Heart left ventricle (tissue), 16 donors: ENCODE results near the gene KRT75. TPM values are rescaled to one million over a fixed set of nuclear protein-coding genes. Genes with fewer than 3 reads are reported as not detected.
A peak's percentile ranks its signal among the peaks of the same experiment; 100 is the strongest.

ENCODE experiments used
- ATAC-seq, 4 donors: fragments of 200-7000 bp; cut with Tn5 transposase; one replicate each; pipeline ENCODE4 v1.9.1; 2020 to 2022; ENCODE audit warnings: moderate library complexity in 4 of 4, mild to moderate bottlenecking in 3 of 4, moderate number of reproducible peaks in 1 of 4
- DNase-seq, 5 donors: peaks; one replicate each; pipeline ENCODE4 v3.0.0-alpha.2; 2020
- H3K27ac ChIP-seq, 12 donors: fragments of 200-600 bp; sonication (generic) in 4 of 12; one replicate each; pipeline versions ENCODE4 v1.5.0 to v1.8.0; 2016 to 2022; ENCODE audit warnings: mild to moderate bottlenecking in 2 of 12
- H3K27me3 ChIP-seq, 9 donors: fragments of 200-600 bp; sonication (generic) in 2 of 9; one replicate each; pipeline versions ENCODE4 v1.5.1 to v1.8.0; 2016 to 2022; ENCODE audit warnings: mild to moderate bottlenecking in 3 of 9
- H3K36me3 ChIP-seq, 9 donors: fragments of 200-600 bp; sonication (generic) in 2 of 9; one replicate each; pipeline versions ENCODE4 v1.5.0 to v1.8.0; 2018 to 2022; ENCODE audit warnings: mild to moderate bottlenecking in 2 of 9
- H3K4me1 ChIP-seq, 12 donors: fragments of 200-600 bp; sonication (generic) in 4 of 12; one replicate each; pipeline versions ENCODE4 v1.5.0 to v1.8.0; 2016 to 2022; ENCODE audit warnings: mild to moderate bottlenecking in 3 of 12
- H3K4me3 ChIP-seq, 12 donors: fragments of 200-600 bp; sonication (generic) in 4 of 12; one replicate each; pipeline versions ENCODE4 v1.5.0 to v1.8.0; 2017 to 2022; ENCODE audit warnings: mild to moderate bottlenecking in 9 of 12, moderate library complexity in 4 of 12
- H3K9me3 ChIP-seq, 12 donors: fragments of 200-600 bp; sonication (generic) in 4 of 12; one replicate each; pipeline versions ENCODE4 v1.5.0 to v1.8.0; 2016 to 2022; ENCODE audit warnings: mild to moderate bottlenecking in 1 of 12
- POLR2A ChIP-seq, 2 donors: fragments of 450-650 bp; IDR thresholded peaks; one replicate each; pipeline ENCODE4 v1.6.1; 2017; ENCODE audit warnings: antibody characterized with exemption in 2 of 2, mild to moderate bottlenecking in 2 of 2, moderate library complexity in 2 of 2
- WGBS, 4 donors: extraction: QIAGEN DNeasy Blood & Tissue Kit in 2 of 4; methylation state at CpG; one replicate each; pipeline versions ENCODE4 v1.1.5 to v1.1.7; 2013 to 2018; 5-methylcytosine and 5-hydroxymethylcytosine counted together
- intact Hi-C, 10 donors: fragments of 100-400 bp; cut with DNase I; formaldehyde crosslinking; loops; one replicate each; pipeline versions ENCODE4 v1.11.1 to v1.14.2; 2022
- polyA plus RNA-seq, 2 donors: library from polyadenylated mRNA; stranded (reverse); fragments of 200-250 nt; gene quantifications; one replicate each; pipeline ENCODE4 v1.2.3, GENCODE V29; 2013
- total RNA-seq, 9 donors: library from RNA; depleted of rRNA in 2 of 9; stranded (reverse); fragments of >200 nt in 2 of 9; fragmentation: NEBNext Ultra II Directional in 3 of 9; extraction: Animal tissue kit (Norgen Biotek cat#: 25700) in 3 of 9; gene quantifications; one replicate each; pipeline versions ENCODE4 v1.1.0 to v1.2.4, GENCODE V29; 2016 to 2023
- TF ChIP-seq, protein P1 (sequence below), 12 donors: fragments of 200-600 bp; sonication (generic) in 4 of 12; IDR thresholded peaks; one replicate each; pipeline versions ENCODE4 v1.5.0 to v1.8.0; 2018 to 2022; ENCODE audit warnings: antibody characterized with exemption in 12 of 12, mild to moderate bottlenecking in 5 of 12
- donor health status: ischemic (EF 13 %, LVEDD 7.1; RV severe dilation, severe dysfunction).
- donor health status: healthy with polysubstance abuse.
- donor health status: DM: no; HTN: yes; CAD: no.
- donor health status: DM: no; HTN: no; CAD: no.
- donor health status: ischemic (EF 25% LVEDD 6.9; RV normal size, moderate dysfunction).
- donor health status: ischemic (EF 25% LVEDD 5.7; RV mildly dilated, moderate dysfunction).
- donor health status: healthy.
- donor health status: DM: yes; HTN: yes; CAD: no.
- donor health status: ischemic (EF 35%, LVEDD 5.7; RV mildly dilated, moderate dysfunction).
- donor health status: nonischemic (EF 11% LVEDD 7.7; RV severe dilation, severe dysfunction).
- donor health status: DM: yes; HTN: yes; CAD: no.
- donor health status: PGD.
- donor health status: ischemic (EF 29% LVEDD 5.4; RV normal size, mild dysfunction).
- donor health status: nonischemic (EF 23%, LVEDD 6.1; RV moderate dilation, normal function).

The KRT75 gene
- total and polyA plus RNA-seq, 11 donors: not detected

DNA sequence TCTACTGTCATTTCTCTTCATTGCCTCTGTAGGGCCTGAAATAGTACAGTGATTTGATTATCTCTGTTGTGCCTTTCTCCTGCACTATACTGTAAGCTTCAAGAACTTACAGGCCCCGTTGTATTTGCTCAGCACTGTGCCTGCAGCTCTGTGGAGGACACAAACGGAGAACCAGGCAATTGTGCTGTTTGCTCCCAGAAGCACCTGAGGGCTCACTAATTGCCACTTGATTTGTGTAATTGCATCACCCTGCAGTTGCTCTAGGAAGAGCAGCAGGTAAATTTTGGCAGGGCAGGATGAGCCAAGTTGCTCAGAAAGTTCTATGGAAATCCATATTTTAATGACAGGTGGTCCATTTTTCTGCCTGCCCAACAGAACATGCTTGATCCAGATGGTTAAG lies 16.4 kb downstream of the KRT75 start:
- 73 to 79% (median 78%) methylated on average over 2 of the region's 2 CpGs for whole genome bisulfite sequencing, 4 donors

DNA sequence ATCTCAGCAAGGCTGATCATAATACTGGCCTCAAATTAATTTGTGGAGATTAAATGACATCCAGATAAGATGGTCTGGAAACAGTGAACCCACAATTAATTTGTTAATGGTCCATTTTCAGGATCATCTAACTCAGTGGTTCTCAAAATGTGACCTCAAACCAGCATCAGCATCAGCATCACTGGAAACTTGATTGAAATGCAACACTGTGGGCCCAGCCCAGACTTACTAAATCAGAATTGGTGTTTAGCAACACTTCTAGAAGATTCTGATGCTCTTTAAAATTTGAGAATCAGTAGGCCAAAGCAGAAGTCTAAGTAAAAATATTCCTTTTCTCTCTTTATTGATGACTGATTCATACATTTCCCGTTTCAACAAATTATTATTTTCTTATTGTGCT lies 17.4 kb downstream of the KRT75 start:
- Histone ChIP-seq H3K36me3 (no peaks in the 10 kb centered on the region), H3K27ac (peak overlapping the region in 10 of 12 donors; percentile 29 to 76 (median 58)), H3K4me1 (peaks cover 0 to 21% (median 0%) of the 10 kb centered on the region in 12 donors), H3K27me3 (peaks cover 0 to 5% (median 0%) of the 10 kb centered on the region in 9 donors), H3K9me3 (no peaks in the 10 kb centered on the region), H3K4me3 (no peak overlapping the region)
- DNase-seq: no peak
- 70 to 91% (median 77%) methylated on average over 1 of the region's 1 CpG for WGBS, 4 donors
- intact Hi-C loops: loop anchor here in 1 of 10 donors (10.0 kb wide), 1 partner anchor 78 kb away; the partner anchor contains the start of gene KRT6A
- ATAC-seq: peak in 2 of 4 donors; percentile 51 to 57
- TF ChIP-seq, protein P1, sequence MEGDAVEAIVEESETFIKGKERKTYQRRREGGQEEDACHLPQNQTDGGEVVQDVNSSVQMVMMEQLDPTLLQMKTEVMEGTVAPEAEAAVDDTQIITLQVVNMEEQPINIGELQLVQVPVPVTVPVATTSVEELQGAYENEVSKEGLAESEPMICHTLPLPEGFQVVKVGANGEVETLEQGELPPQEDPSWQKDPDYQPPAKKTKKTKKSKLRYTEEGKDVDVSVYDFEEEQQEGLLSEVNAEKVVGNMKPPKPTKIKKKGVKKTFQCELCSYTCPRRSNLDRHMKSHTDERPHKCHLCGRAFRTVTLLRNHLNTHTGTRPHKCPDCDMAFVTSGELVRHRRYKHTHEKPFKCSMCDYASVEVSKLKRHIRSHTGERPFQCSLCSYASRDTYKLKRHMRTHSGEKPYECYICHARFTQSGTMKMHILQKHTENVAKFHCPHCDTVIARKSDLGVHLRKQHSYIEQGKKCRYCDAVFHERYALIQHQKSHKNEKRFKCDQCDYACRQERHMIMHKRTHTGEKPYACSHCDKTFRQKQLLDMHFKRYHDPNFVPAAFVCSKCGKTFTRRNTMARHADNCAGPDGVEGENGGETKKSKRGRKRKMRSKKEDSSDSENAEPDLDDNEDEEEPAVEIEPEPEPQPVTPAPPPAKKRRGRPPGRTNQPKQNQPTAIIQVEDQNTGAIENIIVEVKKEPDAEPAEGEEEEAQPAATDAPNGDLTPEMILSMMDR (IDR thresholded peaks at IDR 0.05): no peak
- no peak for TF ChIP-seq POLR2A (IDR thresholded peaks at IDR 0.05)

More for the DNA sequence above, 16.4 kb downstream of the KRT75 start:
- H3K4me1 ChIP-seq: peaks cover 0 to 21% (median 0%) of the 10 kb centered on the region in 12 donors
- intact Hi-C loops: loop anchor here in 1 of 10 donors (10.0 kb wide), 1 partner anchor 77 kb away; the partner anchor contains the start of gene KRT6A
- no peak for DNase-seq
- no peaks in the 10 kb centered on the region for H3K36me3 ChIP-seq
- peak overlapping the region in 8 of 12 donors; percentile 13 to 76 (median 60) for H3K27ac ChIP-seq
- H3K4me3 ChIP-seq: no peak overlapping the region
- no peak for ATAC-seq
- H3K9me3 ChIP-seq: no peaks in the 10 kb centered on the region
- TF ChIP-seq, protein P1 (IDR thresholded peaks at IDR 0.05): no peak
- no peak for TF ChIP-seq POLR2A (IDR thresholded peaks at IDR 0.05)
- peaks cover 0 to 7% (median 0%) of the 10 kb centered on the region in 9 donors for H3K27me3 ChIP-seq

DNA sequence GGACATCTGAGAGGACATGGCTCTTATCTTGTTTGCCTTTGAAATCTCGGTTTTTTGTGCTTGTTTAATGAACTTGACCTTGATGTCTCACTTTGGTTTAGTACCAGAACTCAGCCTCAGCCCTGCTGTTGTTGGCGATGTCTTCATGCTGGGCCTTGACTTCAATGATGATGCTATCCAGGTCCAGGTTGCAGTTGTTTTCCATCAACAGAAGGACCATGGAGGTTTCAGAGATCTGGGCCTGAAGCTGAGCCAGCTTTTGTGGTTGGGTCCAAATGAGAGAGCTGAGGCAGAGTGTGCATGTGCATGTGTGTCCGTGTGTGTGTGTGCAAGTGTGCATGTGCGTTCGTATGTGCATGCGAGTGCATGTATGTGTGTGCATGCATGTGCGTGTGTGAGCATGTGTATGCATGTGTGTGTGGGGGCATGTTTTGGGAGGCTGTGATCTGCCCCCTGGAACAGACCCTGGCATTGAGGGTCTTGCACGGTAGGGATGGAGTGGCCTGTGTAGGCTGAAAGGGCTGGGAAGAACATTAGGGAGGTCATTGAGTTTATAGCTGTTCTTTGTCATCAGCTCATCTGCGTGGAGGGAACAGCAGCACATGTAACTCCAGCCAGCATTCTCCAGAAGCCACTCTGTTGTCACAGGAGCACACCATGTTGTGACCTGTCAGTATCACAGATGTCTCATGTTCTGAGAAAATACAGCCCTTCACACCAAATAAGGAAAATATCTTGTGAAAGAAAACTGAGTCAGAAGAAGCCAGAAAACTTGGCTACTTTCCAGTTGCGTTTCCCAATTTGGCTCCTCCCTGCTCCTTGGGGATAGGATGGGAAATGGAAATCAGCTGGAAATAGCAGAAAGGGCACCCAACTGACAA lies 18.1 kb downstream of the KRT75 start:
- peak; percentile 79 to 91 (median 86) for ATAC-seq
- Histone ChIP-seq H3K27ac (peak overlapping the region in 7 of 12 donors; percentile 11 to 76 (median 68)), H3K27me3 (no peaks in the 10 kb centered on the region), H3K4me1 (peaks cover 0 to 21% (median 0%) of the 10 kb centered on the region in 12 donors), H3K4me3 (no peak overlapping the region), H3K9me3 (no peaks in the 10 kb centered on the region), H3K36me3 (no peaks in the 10 kb centered on the region)
- peak in 4 of 5 donors; percentile 56 to 66 (median 57) for DNase-seq
- no peak for TF ChIP-seq POLR2A (IDR thresholded peaks at IDR 0.05)
- TF ChIP-seq, protein P1 (IDR thresholded peaks at IDR 0.05): no peak
- WGBS, 4 donors: 55 to 65% (median 63%) methylated on average over 10 of the region's 10 CpGs
- intact Hi-C loops: loop anchor here in 1 of 10 donors (10.0 kb wide), 1 partner anchor 79 kb away; the partner anchor contains the start of gene KRT6A

DNA sequence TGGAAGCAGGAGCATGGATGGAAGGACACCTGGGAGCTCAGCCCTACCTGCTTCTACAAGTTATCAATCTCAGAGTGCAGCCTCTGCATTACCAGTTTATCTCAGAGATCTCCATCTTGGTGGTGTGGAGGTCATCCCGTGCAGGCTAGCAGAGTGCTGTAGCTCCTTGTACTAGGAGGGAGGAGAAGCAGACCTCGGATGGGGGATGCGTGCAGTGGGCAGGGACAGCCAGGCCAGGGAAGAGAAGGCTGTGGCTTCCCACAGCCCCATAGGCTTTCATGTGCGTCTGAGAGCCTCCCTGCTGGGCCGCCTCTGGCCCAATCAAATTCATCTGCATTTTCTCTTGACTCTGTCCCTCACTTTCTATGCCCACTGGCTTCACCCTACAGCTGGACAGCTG lies 19.2 kb downstream of the KRT75 start:
- ATAC-seq (no peak), DNase-seq (no peak)
- Histone ChIP-seq H3K4me3 (no peak overlapping the region), H3K27me3 (no peaks in the 10 kb centered on the region), H3K9me3 (no peaks in the 10 kb centered on the region), H3K4me1 (peaks cover 0 to 21% (median 0%) of the 10 kb centered on the region in 12 donors), H3K36me3 (no peaks in the 10 kb centered on the region), H3K27ac (no peak overlapping the region)
- intact Hi-C loops: loop anchor here in 1 of 10 donors (10.0 kb wide), 1 partner anchor 80 kb away; the partner anchor contains the start of gene KRT6A
- WGBS, 4 donors: 78 to 82% (median 81%) methylated on average over 5 of the region's 5 CpGs
- no peak for TF ChIP-seq POLR2A (IDR thresholded peaks at IDR 0.05)
- TF ChIP-seq, protein P1 (IDR thresholded peaks at IDR 0.05): no peak
